GM19468 (cell line): Measurements from ENCODE around the gene ARL11.

Experiments
- ATAC-seq: cut with Tn5 transposase; IDR thresholded peaks from one replicate; pipeline ENCODE4 v1.9.1; 2021; ENCODE audit warnings: mild to moderate bottlenecking, moderate library complexity, moderate number of reproducible peaks; ENCODE audit not compliant: unreplicated experiment; ENCODE audit errors: extremely low read depth

ARL11 gene

GRCh38 chr13:49643035-49643646 lies 14.8 kb downstream of the ARL11 start:
- ATAC-seq: no peak

DNA sequence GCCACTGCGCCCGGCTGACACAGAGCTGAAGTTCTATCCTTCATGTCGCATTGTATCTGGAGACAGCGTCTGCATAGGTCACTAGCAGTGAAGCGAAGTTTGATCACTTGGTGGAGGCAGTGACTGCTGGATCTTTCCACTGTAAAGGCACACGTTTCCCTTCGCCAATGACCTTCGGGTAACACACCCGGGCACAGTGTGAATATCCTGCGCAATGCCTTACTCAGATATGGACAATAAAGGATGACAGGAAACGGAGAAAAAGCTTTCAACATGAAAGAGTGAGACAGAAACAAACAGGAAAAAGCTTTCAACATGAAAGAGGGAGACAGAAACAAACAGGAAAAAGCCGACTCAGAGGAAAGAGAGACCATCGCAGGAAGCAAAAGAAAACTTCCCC lies 17.1 kb downstream of the ARL11 start:
- ATAC-seq: no peak

- no peak for ATAC-seq
Observed at GRCh38 chr13:49646688-49647087, 18.4 kb downstream of the ARL11 start.

DNA sequence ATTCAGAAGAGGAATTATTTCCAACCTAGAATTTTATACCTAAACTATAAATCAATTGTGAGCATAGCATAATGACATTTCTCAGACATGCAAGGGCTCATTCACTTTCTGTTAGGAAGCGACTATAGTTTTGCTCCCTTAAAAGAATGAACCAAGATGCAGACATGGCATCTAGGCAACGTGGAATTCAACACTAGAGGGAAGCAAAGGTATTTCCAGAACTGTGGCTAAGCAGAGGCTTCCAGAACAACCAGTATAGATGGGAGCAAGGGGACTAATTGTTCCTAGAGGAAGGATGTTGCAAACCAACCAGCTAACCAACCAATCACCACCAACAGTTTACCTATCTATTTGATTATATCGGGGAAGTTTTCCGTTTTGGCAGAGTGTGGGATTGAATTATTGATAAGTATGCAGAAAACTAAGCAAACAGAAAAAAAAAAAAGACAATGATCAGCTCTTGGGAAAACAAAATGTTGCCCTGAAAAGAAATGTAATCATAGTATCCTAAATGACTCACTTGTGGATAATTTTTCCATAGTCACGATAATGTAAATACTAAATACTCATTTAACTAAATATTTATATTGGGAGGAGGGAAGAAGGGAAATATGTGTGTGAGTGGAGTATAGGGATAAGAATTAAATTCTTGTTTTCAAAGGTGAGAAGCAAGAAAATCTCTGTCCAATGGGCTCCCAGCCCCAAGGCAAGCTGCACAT lies 21.1 kb downstream of the ARL11 start:
- no peak for ATAC-seq

DNA sequence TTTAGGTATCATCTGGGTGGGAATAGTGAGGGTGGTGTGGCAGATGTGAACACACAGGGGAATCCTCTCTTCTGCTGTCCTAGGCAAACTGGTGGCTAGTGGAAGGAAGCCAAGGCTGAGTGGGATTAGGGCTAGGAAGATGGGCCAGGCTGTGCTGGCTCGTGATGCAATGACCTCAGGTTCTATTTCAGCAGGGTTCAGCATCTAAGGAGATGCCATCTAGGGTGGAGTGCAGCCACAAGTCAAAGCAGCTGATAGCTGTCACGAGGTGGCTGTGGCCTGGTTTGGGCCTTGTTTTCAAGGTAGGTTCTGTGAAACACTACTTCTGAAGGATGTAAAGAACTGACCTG lies 21.6 kb downstream of the ARL11 start:
- no peak for ATAC-seq

DNA sequence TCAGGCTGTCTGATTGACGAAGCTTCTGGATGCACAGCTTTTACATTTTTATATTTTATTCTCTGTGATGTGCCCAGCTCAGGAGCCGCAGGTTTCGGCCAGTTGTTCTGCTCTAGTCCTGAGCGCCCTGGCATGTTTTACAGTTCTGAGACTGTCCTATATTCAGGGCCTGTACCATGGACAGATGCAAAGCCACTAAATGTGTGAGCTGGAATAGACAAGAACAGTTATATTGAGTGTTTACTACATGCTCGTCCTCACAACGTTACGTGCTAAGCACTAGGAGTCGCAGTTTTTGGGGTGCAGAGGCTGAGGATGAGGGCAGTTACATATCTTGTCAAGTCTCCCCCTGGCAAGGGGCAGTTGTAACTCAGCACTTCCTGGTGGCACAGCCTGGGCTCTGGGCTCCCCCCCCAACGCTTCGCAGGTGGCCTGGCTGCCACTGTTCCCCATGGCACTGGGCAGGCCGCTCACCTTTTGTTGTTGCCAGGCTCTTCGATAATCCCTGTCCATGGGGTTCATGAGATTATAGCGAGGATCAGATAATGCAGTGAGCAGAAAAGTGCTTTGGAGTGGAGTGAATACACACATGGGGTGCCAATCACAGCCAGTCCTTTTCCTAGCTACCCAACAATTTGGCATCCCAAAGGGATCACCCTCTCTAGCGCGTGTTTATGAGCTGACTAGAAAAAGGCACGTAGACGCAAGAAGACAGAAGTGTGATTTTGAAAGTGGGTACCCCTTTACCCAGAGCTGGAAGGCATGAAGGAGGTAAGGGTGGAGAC lies 23.5 kb downstream of the ARL11 start:
- ATAC-seq: no peak

- no peak for ATAC-seq
Observed at GRCh38 chr13:49652355-49653305, 24.3 kb downstream of the ARL11 start.

GRCh38 chr13:49653478-49653877 lies 25.2 kb downstream of the ARL11 start:
- ATAC-seq: no peak

GRCh38 chr13:49654011-49654410 lies 25.7 kb downstream of the ARL11 start:
- no peak for ATAC-seq

- no peak for ATAC-seq
Observed at GRCh38 chr13:49655906-49656305, 27.6 kb downstream of the ARL11 start.

- no peak for ATAC-seq
Observed at GRCh38 chr13:49657241-49657641, 28.9 kb downstream of the ARL11 start.

- no peak for ATAC-seq
Observed at GRCh38 chr13:49664606-49665005, 36.3 kb downstream of the ARL11 start.

DNA sequence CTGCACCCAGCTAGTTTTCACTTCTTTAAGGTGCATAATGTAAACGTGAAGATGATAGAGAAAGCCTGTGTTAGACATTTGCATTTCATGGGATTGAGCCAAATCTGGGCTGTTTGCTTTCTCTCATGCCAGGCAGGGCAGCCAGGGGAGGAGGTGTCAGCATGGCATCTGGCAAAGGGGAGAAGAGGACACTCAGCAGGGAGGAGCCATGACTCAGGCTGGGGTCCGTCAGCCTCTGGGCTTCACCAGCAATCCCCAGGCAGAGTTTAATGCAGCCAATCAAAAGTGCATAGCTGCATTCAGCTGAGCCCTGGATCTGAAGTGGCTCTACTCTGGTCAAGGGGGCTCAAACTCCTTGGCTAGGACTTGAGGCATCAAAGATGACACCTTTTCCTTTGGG lies 39.5 kb downstream of the ARL11 start:
- ATAC-seq: no peak

- no peak for ATAC-seq
Observed at GRCh38 chr13:49669735-49670309, 41.5 kb downstream of the ARL11 start.

- no peak for ATAC-seq
Observed at GRCh38 chr13:49670828-49671227, 42.5 kb downstream of the ARL11 start.

- ATAC-seq: no peak
Observed at GRCh38 chr13:49676581-49677298, 48.4 kb downstream of the ARL11 start.

DNA sequence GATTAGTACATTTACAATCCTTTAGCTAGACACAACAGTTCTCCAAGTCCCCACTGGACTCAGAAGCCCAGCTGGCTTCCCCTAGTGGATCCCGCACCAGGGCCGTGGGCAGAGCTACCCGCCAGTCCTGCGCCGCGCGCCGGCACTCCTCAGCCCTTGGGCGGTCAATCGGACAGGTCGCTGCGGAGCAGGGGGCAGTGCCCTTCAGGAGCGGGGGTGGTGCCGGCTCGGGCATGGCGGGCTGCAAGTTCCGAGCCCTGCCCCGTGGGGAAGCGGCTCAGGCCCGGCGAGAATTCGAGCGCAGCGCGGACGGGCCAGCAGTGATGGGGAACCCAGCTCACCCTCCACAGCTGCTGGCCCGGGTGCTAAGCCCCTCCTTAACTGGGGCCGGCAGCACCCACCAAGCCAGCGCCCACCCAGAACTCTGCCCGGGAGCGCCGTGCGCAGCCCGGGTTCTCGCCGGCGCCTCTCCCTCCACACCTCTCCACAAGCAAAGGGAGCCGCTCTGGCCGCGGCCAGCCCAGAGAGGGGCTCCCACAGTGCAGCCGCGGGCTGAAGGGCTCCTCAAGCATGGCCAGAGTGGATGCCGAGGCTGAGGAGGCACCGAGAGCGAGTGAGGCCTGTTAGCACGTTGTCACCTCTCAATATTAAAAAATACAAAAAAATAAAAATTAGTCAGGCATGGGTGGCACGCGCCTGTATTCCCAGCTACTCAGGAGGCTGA lies 50.0 kb downstream of the ARL11 start:
- no peak for ATAC-seq

- no peak for ATAC-seq
Observed at GRCh38 chr13:49679246-49679645, 50.9 kb downstream of the ARL11 start.
